ENCODE measurements around the gene DCUN1D1. TPM values are rescaled to one million over a fixed set of nuclear protein-coding genes. Genes with fewer than 3 reads are reported as not detected.

DCUN1D1 gene
- total and polyA plus RNA-seq, 12 donors, result 5.5 to 51.9 (median 33.6) TPM

DNA sequence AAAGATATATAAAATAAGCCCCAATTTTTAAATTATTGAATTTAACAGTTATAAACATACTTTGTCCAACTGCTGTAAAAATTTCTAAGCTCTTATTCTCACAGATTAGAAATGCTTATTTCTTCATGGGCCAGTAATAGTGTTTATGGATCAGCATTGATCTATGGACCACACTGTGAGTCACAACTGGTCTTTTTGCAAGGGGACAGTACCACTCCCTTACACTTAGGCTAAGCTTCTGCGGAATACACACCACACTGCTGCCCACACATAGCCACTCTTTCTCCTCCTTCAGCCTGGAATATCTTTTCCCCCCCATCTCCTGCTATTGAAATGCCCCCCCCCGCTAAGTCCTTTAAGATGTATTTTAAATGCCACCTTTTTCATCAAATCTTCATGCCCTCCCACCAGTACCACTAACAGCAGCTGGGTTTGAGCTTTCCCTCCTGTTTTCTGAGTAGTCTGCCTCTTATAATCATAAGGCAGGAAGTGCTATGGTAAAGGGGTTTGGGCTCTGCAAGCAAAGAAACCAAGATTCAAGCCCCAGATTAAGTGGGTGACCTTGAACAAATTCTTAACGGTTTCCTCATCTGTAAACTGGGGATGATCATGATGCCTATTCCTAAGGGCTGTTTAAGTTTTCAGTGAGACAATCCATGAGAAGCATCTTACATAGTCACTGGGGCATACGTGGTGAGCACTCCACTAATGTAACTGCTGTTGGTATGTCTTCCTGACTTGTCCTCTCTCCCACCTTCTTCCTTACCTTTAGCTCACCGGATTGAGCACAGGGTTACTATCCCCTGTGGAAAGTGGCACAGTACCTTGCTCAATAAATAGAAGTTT, 69.2 kb downstream of the DCUN1D1 start:
- H3K36me3 ChIP-seq (replicated peaks in 1 of 2), result peaks cover 0 to 3% of the 10 kb centered on the region in 2 donors

DNA sequence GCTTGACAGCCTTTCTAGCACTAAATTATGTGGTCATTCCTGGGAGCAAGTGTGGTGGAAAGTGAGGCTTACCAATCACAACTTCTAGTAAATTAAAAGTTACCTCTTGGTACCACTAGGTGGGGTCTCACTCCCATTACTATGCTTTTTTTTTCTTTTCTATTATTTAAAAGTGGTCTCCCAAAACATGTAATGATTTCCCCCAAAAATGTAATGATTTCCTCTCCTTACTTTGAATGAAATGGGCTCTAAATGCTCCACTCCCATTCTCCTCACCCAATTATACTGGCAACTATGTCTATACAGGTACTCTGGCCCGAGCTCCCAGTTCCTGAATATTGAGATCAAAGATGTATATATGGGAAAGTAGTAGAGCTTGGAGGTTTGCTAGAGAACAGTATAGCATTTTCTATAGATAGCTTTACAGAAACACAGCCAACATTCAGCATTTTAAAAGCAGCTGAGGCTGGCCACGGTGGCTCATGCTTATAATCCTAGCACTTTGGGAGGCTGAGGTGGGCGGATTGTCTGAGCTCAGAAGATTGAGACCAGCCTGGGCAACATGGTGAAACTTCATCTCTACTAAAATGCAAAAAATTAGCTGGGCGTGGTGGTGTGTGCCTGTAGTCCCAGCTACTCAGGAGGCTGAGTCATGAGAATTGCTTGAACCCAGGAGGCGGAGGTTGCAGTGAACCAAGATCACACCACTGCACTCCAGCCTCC, 70.9 kb downstream of the DCUN1D1 start:
- H3K27me3 ChIP-seq, result no peaks in the 10 kb centered on the region

More for the DNA sequence above, 69.2 kb downstream of the DCUN1D1 start:
- Histone ChIP-seq H3K9me3 (replicated peaks in 1 of 3) (no peaks in the 10 kb centered on the region), H3K4me1 (replicated peaks in 1 of 2) (no peaks in the 10 kb centered on the region), H3K4me3 (no peak overlapping the region), H3K27ac (no peak overlapping the region), H3K27me3 (no peaks in the 10 kb centered on the region)
- TF ChIP-seq, protein P1, sequence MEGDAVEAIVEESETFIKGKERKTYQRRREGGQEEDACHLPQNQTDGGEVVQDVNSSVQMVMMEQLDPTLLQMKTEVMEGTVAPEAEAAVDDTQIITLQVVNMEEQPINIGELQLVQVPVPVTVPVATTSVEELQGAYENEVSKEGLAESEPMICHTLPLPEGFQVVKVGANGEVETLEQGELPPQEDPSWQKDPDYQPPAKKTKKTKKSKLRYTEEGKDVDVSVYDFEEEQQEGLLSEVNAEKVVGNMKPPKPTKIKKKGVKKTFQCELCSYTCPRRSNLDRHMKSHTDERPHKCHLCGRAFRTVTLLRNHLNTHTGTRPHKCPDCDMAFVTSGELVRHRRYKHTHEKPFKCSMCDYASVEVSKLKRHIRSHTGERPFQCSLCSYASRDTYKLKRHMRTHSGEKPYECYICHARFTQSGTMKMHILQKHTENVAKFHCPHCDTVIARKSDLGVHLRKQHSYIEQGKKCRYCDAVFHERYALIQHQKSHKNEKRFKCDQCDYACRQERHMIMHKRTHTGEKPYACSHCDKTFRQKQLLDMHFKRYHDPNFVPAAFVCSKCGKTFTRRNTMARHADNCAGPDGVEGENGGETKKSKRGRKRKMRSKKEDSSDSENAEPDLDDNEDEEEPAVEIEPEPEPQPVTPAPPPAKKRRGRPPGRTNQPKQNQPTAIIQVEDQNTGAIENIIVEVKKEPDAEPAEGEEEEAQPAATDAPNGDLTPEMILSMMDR (IDR thresholded peaks at IDR 0.05), result no peak
- TF ChIP-seq POLR2A (IDR thresholded peaks at IDR 0.05), result no peak
- intact Hi-C loops (cut with DNase I), result no loop called here
- WGBS, 4 donors, result 85 to 95% (median 88%) methylated on average over 5 of the region's 5 CpGs
- no peak for DNase-seq

DNA sequence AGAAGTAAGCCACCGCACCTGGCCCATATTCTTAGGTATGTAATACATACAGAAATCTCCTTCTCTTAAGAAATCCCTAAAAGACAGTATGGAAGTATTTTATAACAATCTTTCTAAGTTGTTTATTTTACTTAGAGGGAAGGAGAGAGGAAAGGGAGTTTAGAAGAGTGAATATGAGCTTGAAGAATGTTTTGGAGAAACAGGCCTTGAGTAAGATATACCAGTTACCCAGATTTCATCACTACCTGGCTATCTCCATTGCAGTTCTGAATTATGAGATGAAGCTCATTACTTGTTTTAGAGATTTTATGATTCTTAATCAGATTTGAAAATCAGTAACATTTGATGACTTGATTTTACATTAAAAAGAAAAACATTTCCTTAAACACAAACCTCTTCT, 71.9 kb downstream of the DCUN1D1 start:
- H3K36me3 ChIP-seq (replicated peaks in 1 of 2), result peaks cover 0 to 8% of the 10 kb centered on the region in 2 donors

More for the DNA sequence above, 70.9 kb downstream of the DCUN1D1 start:
- DNase-seq, result no peak
- Histone ChIP-seq H3K36me3 (replicated peaks in 1 of 2) (peaks cover 0 to 8% of the 10 kb centered on the region in 2 donors), H3K9me3 (replicated peaks in 1 of 3) (no peaks in the 10 kb centered on the region), H3K4me3 (no peak overlapping the region), H3K27ac (no peak overlapping the region), H3K4me1 (replicated peaks in 1 of 2) (no peaks in the 10 kb centered on the region)
- intact Hi-C loops (cut with DNase I), result no loop called here
- WGBS, 4 donors, result 91 to 97% (median 95%) methylated on average over 5 of the region's 5 CpGs
- TF ChIP-seq POLR2A (IDR thresholded peaks at IDR 0.05), result no peak
- TF ChIP-seq, protein P1 (IDR thresholded peaks at IDR 0.05), result peak; percentile 37 to 61 (median 50)

DNA sequence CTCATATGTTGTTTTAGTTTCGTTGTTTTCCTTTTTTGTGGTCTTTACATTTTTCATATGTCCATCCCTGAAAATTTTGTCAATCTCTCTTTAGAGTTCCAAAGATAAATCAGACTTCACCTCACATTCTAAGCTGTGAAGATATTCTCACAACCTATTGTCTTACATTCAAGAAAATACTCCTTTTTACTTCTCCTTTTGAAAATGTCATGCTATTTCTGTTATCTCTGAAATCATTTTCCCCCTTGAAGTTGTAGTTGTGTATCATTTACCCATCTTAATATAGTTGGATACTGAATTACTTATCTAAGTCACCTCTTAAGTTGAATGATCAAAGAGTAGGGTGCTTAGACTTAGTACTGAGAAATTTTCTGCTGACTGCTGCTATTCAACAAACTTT, 74.3 kb downstream of the DCUN1D1 start:
- Histone ChIP-seq H3K27me3 (no peaks in the 10 kb centered on the region), H3K9me3 (replicated peaks in 1 of 3) (no peaks in the 10 kb centered on the region), H3K27ac (no peak overlapping the region), H3K36me3 (replicated peaks in 1 of 2) (peaks cover 0 to 8% of the 10 kb centered on the region in 2 donors), H3K4me3 (no peak overlapping the region), H3K4me1 (replicated peaks in 1 of 2) (no peaks in the 10 kb centered on the region)
- no peak for DNase-seq
- 85 to 96% (median 94%) methylated on average over 1 of the region's 1 CpG for WGBS, 4 donors
- intact Hi-C loops (cut with DNase I), result no loop called here
- TF ChIP-seq POLR2A (IDR thresholded peaks at IDR 0.05), result no peak
- TF ChIP-seq, protein P1 (IDR thresholded peaks at IDR 0.05), result no peak

More for the DNA sequence above, 71.9 kb downstream of the DCUN1D1 start:
- Histone ChIP-seq H3K27me3 (no peaks in the 10 kb centered on the region), H3K9me3 (replicated peaks in 1 of 3) (no peaks in the 10 kb centered on the region), H3K27ac (no peak overlapping the region), H3K4me3 (no peak overlapping the region), H3K4me1 (replicated peaks in 1 of 2) (no peaks in the 10 kb centered on the region)
- intact Hi-C loops (cut with DNase I), result no loop called here
- no peak for DNase-seq
- TF ChIP-seq, protein P1 (IDR thresholded peaks at IDR 0.05), result no peak
- TF ChIP-seq POLR2A (IDR thresholded peaks at IDR 0.05), result no peak
- 89 to 100% (median 97%) methylated on average over 1 of the region's 1 CpG for WGBS, 4 donors
